Esophagus mucosa (tissue), 1 donor: Measurements from ENCODE around the gene TXNDC8. TPM values are rescaled to one million over a fixed set of nuclear protein-coding genes. Genes with fewer than 3 reads are reported as not detected.
"Not testable (repeated sequence)": the region's sequence is repeated elsewhere in the genome, so short reads cannot be mapped to it uniquely, and the experiment has no call there.

ENCODE experiments used
- ATAC-seq: fragments of 200-7000 bp; cut with Tn5 transposase; one replicate; pipeline ENCODE4 v1.9.1; 2020
- total RNA-seq: library from RNA; stranded (reverse); gene quantifications from one replicate; pipeline ENCODE4 v1.2.4, GENCODE V29; 2023
- donor health status: DM: yes; HTN: yes; CAD: no.

The TXNDC8 gene
- not detected for total RNA-seq

GRCh38 chr9:110337727-110338126, at the start of gene TXNDC8:
Gene TXNDC8, minus strand, starts transcription at chr9:110337863.
- ATAC-seq: no peak

DNA sequence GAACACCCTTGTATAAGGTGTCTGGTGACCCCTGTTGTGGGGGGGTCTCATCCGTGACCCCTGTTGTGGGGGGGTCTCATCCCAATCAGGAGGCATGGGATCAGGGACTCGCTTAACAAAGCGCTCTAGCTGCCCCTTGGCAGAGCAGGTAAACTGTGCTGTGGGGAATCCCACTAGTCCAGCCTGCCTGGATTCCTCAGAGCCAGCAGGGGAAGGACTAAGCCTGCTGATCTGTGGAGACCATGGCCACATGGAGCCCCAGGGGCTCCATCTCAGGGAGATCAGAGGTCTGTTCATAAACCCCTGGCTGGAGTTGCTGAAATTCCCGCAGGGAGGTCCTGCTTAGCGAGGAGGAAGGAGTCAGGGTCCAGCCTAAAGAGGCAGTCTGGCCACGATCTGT, 45.8 kb upstream of the TXNDC8 start:
- no peak for ATAC-seq

DNA sequence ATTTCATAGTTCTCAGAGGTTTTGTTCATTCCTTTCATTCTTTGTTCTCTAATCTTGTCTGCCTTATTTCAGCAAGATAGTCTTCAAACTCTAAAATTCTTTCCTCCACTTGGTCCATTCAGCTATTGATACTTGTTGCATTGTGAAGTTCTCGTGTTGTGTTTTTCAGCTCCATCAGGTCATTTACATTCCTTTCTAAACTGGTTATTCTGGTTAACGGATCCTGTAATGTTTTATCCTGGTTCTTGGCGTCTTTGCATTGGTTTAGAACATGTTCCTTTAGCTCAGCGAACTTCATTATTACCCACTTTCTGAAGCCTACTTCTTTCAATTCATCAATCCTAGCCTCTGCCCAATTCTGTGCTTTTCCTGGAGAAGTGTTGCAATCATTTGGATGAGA, 45.1 kb upstream of the TXNDC8 start:
- no peak for ATAC-seq

DNA sequence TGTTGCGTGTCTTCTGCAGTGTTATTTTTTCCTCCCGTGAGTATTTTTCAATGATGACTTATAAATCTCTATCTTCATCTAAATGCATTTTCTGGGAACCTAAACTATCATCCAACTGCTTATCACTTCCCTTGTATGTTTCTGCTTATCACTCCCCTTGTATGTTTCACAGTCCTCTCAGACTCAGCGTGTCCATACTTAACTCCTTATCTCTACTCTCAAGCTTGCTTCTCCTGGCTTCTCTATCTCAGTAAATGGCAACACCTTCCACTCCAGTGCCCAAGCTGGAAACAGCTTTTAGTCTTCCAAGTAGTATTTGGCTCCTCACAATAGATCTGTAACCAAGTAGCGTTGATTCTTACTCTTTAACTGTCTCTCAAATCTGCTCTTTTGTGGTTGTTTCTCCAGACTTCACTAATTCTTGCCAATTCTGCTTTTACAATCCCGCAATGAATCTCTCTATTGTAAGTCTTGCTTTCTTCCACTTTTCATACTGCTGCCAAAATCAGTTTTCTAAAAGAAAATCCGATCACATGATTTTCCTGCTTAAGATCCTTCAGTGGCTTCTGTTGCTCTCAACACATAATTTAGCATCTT, 33.8 kb upstream of the TXNDC8 start:
- no peak for ATAC-seq

GRCh38 chr9:110370315-110370714, 32.7 kb upstream of the TXNDC8 start:
- ATAC-seq: peak; percentile 83

GRCh38 chr9:110364451-110364850, 26.8 kb upstream of the TXNDC8 start:
- ATAC-seq: peak; percentile 57

DNA sequence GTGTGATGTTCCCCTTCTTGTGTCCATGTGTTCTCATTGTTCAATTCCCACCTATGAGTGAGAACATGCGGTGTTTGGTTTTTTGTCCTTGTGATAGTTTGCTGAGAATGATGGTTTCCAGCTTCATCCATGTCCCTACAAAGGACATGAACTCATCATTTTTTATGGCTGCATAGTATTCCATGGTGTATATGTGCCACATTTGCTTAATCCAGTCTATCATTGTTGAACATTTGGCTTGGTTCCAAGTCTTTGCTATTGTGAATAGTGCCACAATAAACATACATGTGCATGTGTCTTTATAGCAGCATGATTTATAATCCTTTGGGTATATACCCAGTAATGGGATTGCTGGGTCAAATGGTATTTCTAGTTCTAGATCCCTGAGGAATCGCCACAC, 21.3 kb upstream of the TXNDC8 start:
- ATAC-seq: not testable (repeated sequence)

DNA sequence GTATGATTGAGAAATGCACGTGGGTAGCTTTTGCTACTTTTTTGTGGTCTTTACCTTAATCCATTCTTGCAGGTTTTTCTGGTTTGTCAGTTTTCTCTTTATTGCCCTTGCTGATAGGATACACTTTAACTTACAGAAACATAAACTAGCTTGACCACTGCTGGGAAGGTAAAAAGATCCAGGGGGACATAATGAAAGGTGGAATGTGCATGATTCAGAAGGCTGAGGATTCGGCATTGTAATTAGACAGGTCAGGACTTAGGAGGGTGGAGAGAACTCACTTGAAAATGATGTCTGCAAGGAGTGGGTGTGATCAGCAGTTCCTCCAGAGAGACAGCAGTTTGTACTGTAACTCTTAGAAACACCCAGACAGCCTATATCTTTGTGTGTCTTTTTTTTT, 19.8 kb upstream of the TXNDC8 start:
- ATAC-seq: peak; percentile 97

- ATAC-seq: no peak
These were observed 19.2 kb upstream of the TXNDC8 start for GRCh38 chr9:110356639-110357395.

DNA sequence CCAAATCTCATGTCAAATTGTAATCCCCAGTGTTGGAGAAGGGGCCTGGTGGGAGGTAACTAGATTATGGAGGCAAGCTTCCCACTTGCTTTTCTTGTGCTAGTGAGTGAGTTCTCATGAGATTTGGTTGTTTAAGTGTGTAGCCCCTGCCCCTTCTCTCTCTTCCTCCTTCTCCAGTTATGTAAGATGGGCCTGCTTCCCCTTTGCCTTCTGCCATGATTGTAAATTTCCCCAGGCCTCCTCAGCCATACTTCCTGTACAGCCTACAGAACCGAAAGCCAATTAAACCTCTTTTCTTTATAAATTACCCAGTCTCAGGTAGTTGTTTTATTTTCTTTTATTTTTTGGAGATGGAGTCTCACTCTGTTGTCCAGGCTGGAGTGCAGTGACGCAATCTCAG, 18.2 kb upstream of the TXNDC8 start:
- no peak for ATAC-seq

DNA sequence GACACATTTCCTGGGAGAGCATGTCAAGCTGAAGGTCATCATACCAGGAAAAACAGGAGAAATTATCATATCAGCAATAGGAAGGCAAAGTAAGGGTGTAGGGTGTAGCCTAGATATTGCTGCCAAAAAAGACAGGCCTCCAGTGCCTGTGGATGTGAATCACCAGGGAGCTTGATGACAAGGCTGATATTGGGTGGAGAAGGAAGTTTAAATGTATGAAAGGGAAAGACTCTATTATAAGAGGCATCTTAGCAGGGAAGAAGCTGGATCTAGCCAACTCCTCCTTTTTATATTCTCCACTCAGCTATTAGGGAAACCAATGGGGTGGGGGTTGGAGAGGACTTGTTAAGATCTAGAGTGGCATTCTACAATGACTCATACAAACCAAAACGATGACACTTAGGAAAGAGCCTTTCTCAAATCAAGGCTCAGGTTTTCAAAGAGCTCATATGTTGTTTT, 13.4 kb upstream of the TXNDC8 start:
- ATAC-seq: peak; percentile 94

GRCh38 chr9:110346325-110346724, 8.7 kb upstream of the TXNDC8 start:
- no peak for ATAC-seq

- no peak for ATAC-seq
These were observed 7.2 kb upstream of the TXNDC8 start for GRCh38 chr9:110344821-110345220.

DNA sequence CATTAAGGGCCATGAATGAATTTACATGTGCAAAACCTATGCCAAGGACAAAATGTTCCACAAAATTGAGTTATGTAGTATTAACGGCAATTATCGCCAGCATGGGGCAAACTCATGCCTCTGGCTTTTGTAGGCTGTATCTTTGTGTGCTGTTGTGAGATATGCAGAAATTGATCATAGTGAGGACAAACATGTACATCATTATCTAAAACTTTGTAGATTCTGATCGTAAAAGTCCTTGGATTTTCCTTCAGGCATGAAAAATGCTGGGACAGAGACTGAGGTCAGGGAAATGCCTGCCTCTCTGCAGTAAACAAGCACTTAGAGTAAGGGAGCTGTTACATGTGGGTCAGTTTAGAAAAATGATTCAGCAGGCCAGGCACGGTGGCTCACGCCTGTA, 5.9 kb upstream of the TXNDC8 start:
- ATAC-seq: no peak

- no peak for ATAC-seq
These were observed 2.6 kb upstream of the TXNDC8 start for GRCh38 chr9:110340306-110340705.

DNA sequence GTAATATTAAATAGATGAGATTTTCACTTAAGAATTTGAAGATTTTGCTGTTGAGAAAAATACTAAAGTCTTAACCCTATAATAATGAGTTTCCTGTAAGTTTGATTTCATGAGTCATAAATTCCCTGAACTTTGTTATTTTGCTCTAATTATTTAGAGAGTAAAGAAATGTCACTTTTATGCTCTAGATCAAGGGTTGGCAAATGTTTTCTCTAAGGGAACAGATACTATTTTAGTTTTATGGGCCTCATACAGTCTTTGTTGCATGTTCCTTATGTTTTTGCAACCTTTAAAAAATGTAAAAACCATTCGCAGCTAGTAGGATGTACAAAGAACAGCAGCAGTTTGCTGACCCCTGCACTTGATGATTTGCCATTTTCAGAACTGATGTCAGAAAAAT, 480 bp upstream of the TXNDC8 start:
- ATAC-seq: no peak

GRCh38 chr9:110336363-110336762, 1.3 kb downstream of the TXNDC8 start:
- no peak for ATAC-seq

DNA sequence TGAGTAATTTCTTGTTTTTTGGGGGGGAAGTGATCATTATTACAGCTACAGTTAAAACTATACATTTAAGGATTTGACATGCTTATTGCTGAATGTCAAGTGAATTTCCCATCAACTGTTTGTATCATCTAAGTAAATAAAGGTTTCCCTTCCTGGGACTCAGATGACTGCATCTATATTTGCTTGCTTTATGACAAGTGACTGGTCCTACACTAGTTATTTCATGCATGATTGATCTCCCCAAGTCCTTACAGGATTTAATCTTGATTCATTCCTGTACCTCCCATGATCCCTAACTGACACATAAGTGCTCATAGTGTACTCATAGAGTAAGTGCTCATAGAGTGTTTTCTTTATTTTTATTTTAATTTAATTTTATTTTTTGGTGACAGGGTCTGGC, 2.8 kb downstream of the TXNDC8 start:
- ATAC-seq: peak; percentile 79

GRCh38 chr9:110334183-110334582, 3.5 kb downstream of the TXNDC8 start:
- ATAC-seq: no peak

- ATAC-seq: peak; percentile 77
These were observed 4.9 kb downstream of the TXNDC8 start for GRCh38 chr9:110332766-110333165.

DNA sequence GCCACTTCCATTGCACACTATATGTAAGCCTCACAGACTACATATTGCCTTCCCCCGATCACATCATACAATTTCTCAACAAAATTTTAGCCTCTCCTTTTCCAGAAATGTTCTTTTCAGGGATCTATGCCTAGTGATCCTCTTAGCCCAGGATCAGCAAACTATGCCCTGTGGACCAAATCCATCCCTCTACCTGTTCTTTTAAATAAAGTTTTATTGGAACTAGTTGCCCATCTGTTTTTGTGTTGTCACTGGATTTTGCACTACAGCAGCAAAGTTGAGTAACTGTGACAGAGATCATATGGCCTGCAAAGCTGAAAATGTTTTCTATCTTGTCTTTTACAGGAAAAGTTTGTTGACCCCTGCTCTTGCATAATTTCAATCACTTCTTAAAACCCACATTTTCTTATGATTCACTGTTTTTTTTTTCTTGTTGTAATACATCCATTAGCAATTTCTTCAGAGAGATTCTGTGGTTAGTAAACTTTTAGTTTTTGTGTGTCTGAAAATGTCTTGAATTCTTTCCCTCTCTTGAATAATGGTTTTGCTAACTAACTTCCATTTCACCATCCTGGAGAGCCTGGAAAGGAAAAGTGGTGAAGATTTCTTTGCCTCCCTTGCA, 7.1 kb downstream of the TXNDC8 start:
- no peak for ATAC-seq

DNA sequence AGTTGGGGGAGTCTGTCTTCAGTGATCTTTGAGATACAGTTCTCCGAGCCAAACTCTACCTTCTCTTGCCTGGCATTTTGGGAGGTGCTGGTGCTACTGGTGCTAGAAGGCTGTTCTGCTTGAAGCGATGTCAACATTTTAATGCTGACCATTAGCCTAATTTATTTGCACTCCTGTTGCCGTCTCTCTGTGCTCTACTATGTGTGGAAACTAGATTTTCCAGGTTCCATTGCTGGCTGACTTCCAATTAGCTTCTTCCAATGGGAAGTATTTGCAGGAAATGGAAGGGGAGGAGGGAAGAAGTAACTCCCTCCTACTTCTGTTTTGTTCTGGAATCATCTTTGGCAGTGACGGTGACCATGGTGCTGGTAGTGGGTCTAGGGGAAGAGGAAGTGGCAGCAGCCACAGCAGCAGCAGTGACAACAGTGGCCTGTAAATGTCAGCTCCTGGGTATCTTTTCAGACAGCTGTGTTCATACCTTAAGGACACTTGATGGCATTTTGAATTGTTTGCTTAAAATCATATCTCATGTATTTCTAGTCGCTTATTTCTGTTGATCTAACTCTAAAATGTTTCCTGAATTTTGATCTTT, 7.9 kb downstream of the TXNDC8 start:
- ATAC-seq: no peak

DNA sequence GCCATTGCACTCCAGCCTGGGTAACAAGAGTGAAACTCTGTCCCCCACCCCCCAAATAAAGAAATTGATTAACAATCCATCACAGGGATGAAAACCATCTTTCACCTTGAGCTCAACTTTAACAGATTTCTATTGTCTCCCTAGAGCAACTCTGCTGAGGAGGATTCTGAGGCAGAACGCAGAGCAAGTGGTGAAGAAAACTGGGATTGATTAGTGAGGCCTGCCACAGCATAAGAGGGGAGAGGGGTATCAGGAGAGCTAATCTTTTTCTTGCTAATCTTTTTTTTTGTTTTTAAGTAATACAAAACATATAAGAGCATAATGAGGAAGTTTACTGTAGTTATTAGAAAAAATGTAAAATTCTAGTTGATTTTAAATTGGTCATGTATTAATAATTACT, 8.9 kb downstream of the TXNDC8 start:
- no peak for ATAC-seq

DNA sequence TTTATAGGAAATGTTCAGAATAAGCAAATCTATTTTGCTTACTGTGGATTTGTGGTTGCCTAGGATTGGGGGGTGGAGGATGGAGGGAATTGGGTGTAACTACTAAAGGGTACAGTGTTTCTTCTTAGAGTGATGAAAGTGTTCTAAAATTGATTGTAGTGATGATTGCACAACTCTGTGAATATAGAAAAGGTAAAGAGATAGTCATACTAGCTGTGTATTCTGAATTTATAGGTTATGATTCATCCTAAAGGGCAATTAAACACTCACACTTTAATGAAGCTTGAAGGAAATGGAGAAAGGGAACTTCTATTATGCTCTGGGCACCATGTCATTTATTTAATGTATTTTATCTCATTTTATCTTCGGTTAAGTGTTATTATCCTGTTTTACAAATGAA, 9.9 kb downstream of the TXNDC8 start:
- ATAC-seq: peak; percentile 69
